WI38 (cell line): Measurements from ENCODE around the gene RASGRF2.
"Not testable (repeated sequence)": the region's sequence is repeated elsewhere in the genome, so short reads cannot be mapped to it uniquely, and the experiment has no call there.

Experiments
- H3K4me3 ChIP-seq: 2 replicates; pipeline ENCODE4 v1.5.1; 2011; ENCODE audit warnings: low read depth, mild to moderate bottlenecking, control low read depth, low read length
- CTCF ChIP-seq: IDR thresholded peaks from 2 replicates; pipeline ENCODE4 v1.5.1; 2012; ENCODE audit warnings: low read depth, mild to moderate bottlenecking, control low read depth, low read length

Gene RASGRF2

GRCh38 chr5:81035522-81035921 is 75.4 kb downstream of the RASGRF2 start:
- no peak overlapping the region for H3K4me3 ChIP-seq
- TF ChIP-seq CTCF = no peak

GRCh38 chr5:81038495-81038894 is 78.3 kb downstream of the RASGRF2 start:
- no peak overlapping the region for H3K4me3 ChIP-seq
- TF ChIP-seq CTCF = no peak

GRCh38 chr5:81044868-81045267 is 84.7 kb downstream of the RASGRF2 start:
- H3K4me3 ChIP-seq = no peak overlapping the region
- no peak for TF ChIP-seq CTCF

- H3K4me3 ChIP-seq = no peak overlapping the region
- TF ChIP-seq CTCF = no peak
These were observed 85.2 kb downstream of the RASGRF2 start for GRCh38 chr5:81045389-81045807.

- no peak for TF ChIP-seq CTCF
- H3K4me3 ChIP-seq = no peak overlapping the region
These were observed 85.9 kb downstream of the RASGRF2 start for GRCh38 chr5:81046041-81046440.

GRCh38 chr5:81052325-81052724 is 92.2 kb downstream of the RASGRF2 start:
- H3K4me3 ChIP-seq = no peak overlapping the region
- no peak for TF ChIP-seq CTCF

GRCh38 chr5:81053282-81053681 is 93.1 kb downstream of the RASGRF2 start:
- H3K4me3 ChIP-seq = not testable (repeated sequence)

GRCh38 chr5:81058121-81058520 is 98.0 kb downstream of the RASGRF2 start:
- TF ChIP-seq CTCF = no peak

More at GRCh38 chr5:81058121-81058520, 98.0 kb downstream of the RASGRF2 start:
- H3K4me3 ChIP-seq = no peak overlapping the region
